GM10266 (cell line): ENCODE measurements around the gene UGT2B15.
"Not testable (repeated sequence)": the region's sequence is repeated elsewhere in the genome, so short reads cannot be mapped to it uniquely, and the experiment has no call there.

Source experiments
- DNase-seq: peaks from one replicate; pipeline ENCODE4 v3.0.0; 2012; ENCODE audit errors: extremely low spot score
- TF ChIP-seq, protein P1 (sequence below): IDR thresholded peaks from 2 replicates; pipeline ENCODE4 v1.5.1; 2012; ENCODE audit warnings: mild to moderate bottlenecking, low read depth; ENCODE audit not compliant: control insufficient read depth, insufficient read depth; ENCODE audit errors: missing control alignments

UGT2B15 gene

DNA sequence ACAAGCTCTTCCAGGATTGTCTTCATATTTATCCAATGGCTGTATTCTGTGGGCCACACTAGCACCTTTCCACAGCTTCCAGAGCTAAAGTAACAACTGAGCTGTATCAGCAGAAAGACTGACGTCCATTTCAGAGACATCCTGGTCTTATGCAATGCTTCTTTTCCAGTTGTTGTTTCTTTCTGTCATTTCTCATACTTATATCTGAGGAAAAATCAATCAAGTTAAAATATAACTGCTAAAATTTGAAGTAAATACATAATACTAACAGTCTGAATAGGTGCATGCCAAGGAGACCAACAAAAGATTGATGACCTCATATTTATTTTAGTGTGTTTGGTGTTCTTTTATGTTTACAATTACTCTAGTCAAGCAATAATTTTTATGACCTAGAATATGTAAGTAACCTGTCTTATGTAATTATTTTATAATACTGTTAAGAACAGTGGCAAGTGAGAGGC lies at the start of gene UGT2B15:
TSS of gene UGT2B15 (minus strand) at position 174 of the 461 bp plus-strand sequence. CDS start at position 140, 34 bp downstream.
- not testable (repeated sequence) for DNase-seq

DNA sequence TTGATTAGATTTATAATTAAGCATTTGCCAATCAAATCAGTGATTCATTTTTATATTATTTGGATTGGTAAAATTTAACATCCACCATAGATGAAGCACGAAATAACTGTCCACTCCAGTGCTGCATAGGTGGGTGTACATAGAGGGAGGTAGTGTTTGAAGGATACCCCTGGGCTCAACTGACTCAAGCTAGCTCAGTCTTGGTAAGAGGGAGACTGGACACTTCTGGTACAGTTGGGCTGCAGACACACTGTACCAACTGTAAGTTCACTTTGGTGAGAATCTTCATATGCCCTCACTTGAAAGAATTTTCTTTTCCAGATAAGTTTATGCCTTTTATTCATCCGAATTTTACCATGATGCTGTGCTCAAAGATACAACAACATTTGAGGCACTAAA lies 48.6 kb upstream of the UGT2B15 start:
- TF ChIP-seq, protein P1, sequence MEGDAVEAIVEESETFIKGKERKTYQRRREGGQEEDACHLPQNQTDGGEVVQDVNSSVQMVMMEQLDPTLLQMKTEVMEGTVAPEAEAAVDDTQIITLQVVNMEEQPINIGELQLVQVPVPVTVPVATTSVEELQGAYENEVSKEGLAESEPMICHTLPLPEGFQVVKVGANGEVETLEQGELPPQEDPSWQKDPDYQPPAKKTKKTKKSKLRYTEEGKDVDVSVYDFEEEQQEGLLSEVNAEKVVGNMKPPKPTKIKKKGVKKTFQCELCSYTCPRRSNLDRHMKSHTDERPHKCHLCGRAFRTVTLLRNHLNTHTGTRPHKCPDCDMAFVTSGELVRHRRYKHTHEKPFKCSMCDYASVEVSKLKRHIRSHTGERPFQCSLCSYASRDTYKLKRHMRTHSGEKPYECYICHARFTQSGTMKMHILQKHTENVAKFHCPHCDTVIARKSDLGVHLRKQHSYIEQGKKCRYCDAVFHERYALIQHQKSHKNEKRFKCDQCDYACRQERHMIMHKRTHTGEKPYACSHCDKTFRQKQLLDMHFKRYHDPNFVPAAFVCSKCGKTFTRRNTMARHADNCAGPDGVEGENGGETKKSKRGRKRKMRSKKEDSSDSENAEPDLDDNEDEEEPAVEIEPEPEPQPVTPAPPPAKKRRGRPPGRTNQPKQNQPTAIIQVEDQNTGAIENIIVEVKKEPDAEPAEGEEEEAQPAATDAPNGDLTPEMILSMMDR, result no peak

GRCh38 chr4:68718447-68719074 lies 48.1 kb upstream of the UGT2B15 start:
- no peak for DNase-seq
- TF ChIP-seq, protein P1, result no peak

More for the DNA sequence above, 48.6 kb upstream of the UGT2B15 start:
- DNase-seq, result no peak

DNA sequence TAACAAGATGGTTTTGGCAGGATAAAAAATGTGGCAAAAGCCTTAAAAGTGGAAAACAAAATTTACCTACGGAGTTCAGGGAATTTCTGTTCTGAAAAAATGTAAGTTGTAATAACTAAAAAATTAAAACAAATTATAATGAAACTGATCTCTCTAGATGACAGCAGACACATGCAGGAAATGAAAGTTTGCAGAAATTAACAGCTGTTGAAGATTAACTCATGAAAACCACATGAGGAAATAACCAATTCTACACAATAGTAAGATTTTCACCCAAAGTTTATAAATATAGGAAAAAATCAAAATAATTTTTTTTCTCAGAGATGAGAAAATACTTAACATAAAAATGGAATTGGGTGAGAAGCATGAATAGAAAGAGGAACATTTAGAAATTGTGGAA lies 47.5 kb upstream of the UGT2B15 start:
- no peak for DNase-seq
- TF ChIP-seq, protein P1, result no peak

- TF ChIP-seq, protein P1, result no peak
- no peak for DNase-seq
Measured at GRCh38 chr4:68714400-68714799, 43.9 kb upstream of the UGT2B15 start.

GRCh38 chr4:68712207-68712606 lies 41.8 kb upstream of the UGT2B15 start:
- DNase-seq, result no peak
- TF ChIP-seq, protein P1, result no peak

GRCh38 chr4:68708566-68708965 lies 38.1 kb upstream of the UGT2B15 start:
- TF ChIP-seq, protein P1, result no peak
- DNase-seq, result no peak

DNA sequence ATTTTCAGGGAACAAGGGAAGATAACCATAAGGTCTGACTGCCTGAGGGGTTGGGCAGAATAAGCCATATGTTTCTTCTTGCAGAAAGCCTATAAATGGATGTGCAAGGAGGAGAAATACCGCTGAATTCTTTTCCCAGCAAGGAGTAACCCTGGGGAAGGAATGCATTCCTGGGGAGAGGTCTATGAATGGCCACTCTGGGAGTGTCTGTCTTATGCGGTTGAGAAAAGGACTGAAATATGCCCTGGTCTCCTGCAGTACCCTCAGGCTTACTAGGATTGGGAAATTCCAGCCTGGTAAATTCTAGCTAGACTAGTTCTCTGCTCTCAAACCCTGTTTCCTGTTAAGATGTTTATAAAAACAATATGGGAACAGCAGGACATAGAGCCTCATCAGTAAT lies 32.7 kb upstream of the UGT2B15 start:
- DNase-seq, result not testable (repeated sequence)

DNA sequence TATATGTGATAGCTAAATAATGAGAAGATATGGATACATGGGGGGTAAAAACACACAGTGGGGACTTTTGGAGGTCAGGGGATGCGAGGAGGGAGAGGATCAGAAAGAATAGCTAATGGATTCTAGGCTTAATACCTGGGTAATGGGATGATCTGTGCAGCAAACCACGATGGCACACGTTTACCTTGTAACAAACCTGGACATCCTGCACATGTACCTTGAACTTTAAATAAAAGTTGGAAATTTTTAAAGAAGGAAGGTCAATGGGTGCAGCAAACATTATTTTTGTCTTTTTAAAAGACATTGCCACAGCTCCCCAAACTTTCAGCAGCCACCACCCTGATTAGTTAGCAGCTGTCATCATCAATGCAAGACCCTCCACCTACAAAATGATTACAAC lies 29.7 kb upstream of the UGT2B15 start:
- no peak for DNase-seq
- TF ChIP-seq, protein P1, result no peak
